ENCODE data around the gene MPPED1.

DNA sequence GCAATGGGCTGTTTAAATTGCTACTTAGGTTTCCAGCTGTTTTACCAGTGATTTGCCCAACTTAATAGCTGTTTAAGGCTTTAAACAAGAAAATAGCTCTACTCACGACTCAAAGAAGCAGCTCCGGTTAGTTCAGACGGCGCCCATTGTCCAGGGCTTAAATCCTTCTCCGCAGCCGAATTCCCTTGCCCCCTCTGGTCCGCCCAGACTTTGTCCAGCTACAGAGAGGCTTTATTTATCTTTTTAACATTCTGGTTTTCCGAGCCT is 47.7 kb upstream of the MPPED1 start:
- TF ChIP-seq, protein P1, sequence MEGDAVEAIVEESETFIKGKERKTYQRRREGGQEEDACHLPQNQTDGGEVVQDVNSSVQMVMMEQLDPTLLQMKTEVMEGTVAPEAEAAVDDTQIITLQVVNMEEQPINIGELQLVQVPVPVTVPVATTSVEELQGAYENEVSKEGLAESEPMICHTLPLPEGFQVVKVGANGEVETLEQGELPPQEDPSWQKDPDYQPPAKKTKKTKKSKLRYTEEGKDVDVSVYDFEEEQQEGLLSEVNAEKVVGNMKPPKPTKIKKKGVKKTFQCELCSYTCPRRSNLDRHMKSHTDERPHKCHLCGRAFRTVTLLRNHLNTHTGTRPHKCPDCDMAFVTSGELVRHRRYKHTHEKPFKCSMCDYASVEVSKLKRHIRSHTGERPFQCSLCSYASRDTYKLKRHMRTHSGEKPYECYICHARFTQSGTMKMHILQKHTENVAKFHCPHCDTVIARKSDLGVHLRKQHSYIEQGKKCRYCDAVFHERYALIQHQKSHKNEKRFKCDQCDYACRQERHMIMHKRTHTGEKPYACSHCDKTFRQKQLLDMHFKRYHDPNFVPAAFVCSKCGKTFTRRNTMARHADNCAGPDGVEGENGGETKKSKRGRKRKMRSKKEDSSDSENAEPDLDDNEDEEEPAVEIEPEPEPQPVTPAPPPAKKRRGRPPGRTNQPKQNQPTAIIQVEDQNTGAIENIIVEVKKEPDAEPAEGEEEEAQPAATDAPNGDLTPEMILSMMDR (conservative IDR thresholded peaks at IDR 0.05) = no peak
- no peak for TF ChIP-seq ZFX (IDR thresholded peaks at IDR 0.05)

All from C4-2B (cell line).